ENCODE measurements around the gene GRK4. TPM values are rescaled to one million over a fixed set of nuclear protein-coding genes. Genes with fewer than 3 reads are reported as not detected.

Gene GRK4
- total and polyA plus RNA-seq, 2 of the 8 experiments (the other 6 are each of a cell fraction or from before 2014, with no cell fraction given): 0.77 to 1.8 TPM

- TF ChIP-seq HDAC6 (IDR thresholded peaks at IDR 0.05; ENCODE audit: low read depth, low read length): no peak
- no peak for TF ChIP-seq SIRT6 (IDR thresholded peaks at IDR 0.05; ENCODE audit: low read length)
- TF ChIP-seq SP1 (IDR thresholded peaks at IDR 0.05; ENCODE audit: low read depth, low read length): no peak
- peak; percentile 67 for TF ChIP-seq TAF1 (IDR thresholded peaks at IDR 0.05; ENCODE audit: low read depth, low read length)
- no peak for TF ChIP-seq YY1 (IDR thresholded peaks at IDR 0.05; ENCODE audit: low read depth, low read length)
- no peak for TF ChIP-seq CBX8 (IDR thresholded peaks at IDR 0.05; ENCODE audit: borderline replicate concordance, low read depth, low read length)
- no peak for TF ChIP-seq EP300 (IDR thresholded peaks at IDR 0.05; ENCODE audit: borderline replicate concordance in 1 of 2, low read depth in 2 of 2, low read length in 2 of 2)
- TF ChIP-seq HDAC2 (IDR thresholded peaks at IDR 0.05; ENCODE audit: borderline replicate concordance in 1 of 2, low read depth in 2 of 2, low read length in 2 of 2): no peak
- no peak for TF ChIP-seq BCL11A (IDR thresholded peaks at IDR 0.05; ENCODE audit: low read depth in 2 of 2, low read length in 2 of 2)
- no peak for TF ChIP-seq TAF7 (optimal IDR thresholded peaks at IDR 0.05; ENCODE audit: borderline replicate concordance, low read depth, low read length)
- TF ChIP-seq RNF2 (IDR thresholded peaks at IDR 0.05; ENCODE audit: borderline replicate concordance, low read depth, low read length, missing control alignments, poor library complexity, severe bottlenecking): no peak
- no peak for TF ChIP-seq CREB1 (IDR thresholded peaks at IDR 0.05)
- TF ChIP-seq SIN3A (conservative IDR thresholded peaks at IDR 0.05 in 1 of 2, IDR thresholded peaks at IDR 0.05 in 1 of 2; ENCODE audit: low read depth in 1 of 2, low read length in 2 of 2): peak in 1 of 2 experiments; percentile 39; a peak in 1 of 4 replicates
- no peak for TF ChIP-seq GABPA (IDR thresholded peaks at IDR 0.05; ENCODE audit: borderline replicate concordance, insufficient read depth, low read length)
- peak in 1 of 2 experiments; percentile 75; a peak in 2 of 3 replicates for TF ChIP-seq POLR2A (IDR thresholded peaks at IDR 0.05; ENCODE audit: control extremely low read depth in 1 of 2, low read depth in 2 of 2, low read length in 2 of 2)
- no peak for TF ChIP-seq EGR1 (IDR thresholded peaks at IDR 0.05; ENCODE audit: borderline replicate concordance, low read depth, low read length)
- TF ChIP-seq EZH2 (IDR thresholded peaks at IDR 0.05; ENCODE audit: low read depth, low read length, severe bottlenecking): no peak
- TF ChIP-seq NRF1 (IDR thresholded peaks at IDR 0.05; ENCODE audit: low read depth, low read length): no peak
- no peak for TF ChIP-seq MAFK (IDR thresholded peaks at IDR 0.05; ENCODE audit: low read depth, low read length)
- TF ChIP-seq RFX5 (IDR thresholded peaks at IDR 0.05; ENCODE audit: borderline replicate concordance, low read depth, low read length): no peak
- TF ChIP-seq POU5F1 (IDR thresholded peaks at IDR 0.05; ENCODE audit: low read depth, low read length): no peak
- peak; percentile 74; the same call in 1 of the 2 replicates for TF ChIP-seq ATF2 (IDR thresholded peaks at IDR 0.05; ENCODE audit: low read length)
Observed at GRCh38 chr4:3074846-3075651, 111.7 kb downstream of the GRK4 start (continued).
